Type B pancreatic cell (in vitro differentiated cells): ENCODE data around the gene ECEL1. TPM values are rescaled to one million over a fixed set of nuclear protein-coding genes. Genes with fewer than 3 reads are reported as not detected.

Source experiments
- DNase-seq: peaks from one replicate; pipeline ENCODE4 v3.0.0; 2021; ENCODE audit warnings: mixed read lengths; ENCODE audit not compliant: unreplicated experiment; ENCODE audit errors: extremely low spot score
- H3K27ac Mint-ChIP-seq: 2 replicates; pipeline ENCODE4 v1.8.0; 2021; ENCODE audit warnings: mild to moderate bottlenecking, mixed read lengths
- H3K27me3 Mint-ChIP-seq: 2 replicates; pipeline ENCODE4 v1.8.0; 2021; ENCODE audit warnings: mixed read lengths
- H3K36me3 Mint-ChIP-seq: 2 replicates; pipeline ENCODE4 v1.8.0; 2021; ENCODE audit warnings: mixed read lengths
- H3K4me1 Mint-ChIP-seq: one replicate; pipeline ENCODE4 v1.8.0; 2021; ENCODE audit warnings: mixed read lengths; ENCODE audit not compliant: unreplicated experiment
- H3K4me3 Mint-ChIP-seq: 2 replicates; pipeline ENCODE4 v1.8.0; 2021; ENCODE audit warnings: mild to moderate bottlenecking, mixed read lengths
- H3K9me3 Mint-ChIP-seq: 2 replicates; pipeline ENCODE4 v1.8.0; 2021; ENCODE audit warnings: mixed read lengths
- total RNA-seq: library from RNA; stranded (reverse); gene quantifications from 2 replicates; pipeline ENCODE4 v1.2.1, GENCODE V29; 2021; ENCODE audit warnings: low replicate concordance
- TF ChIP-seq, protein P1 (sequence below): fragments of 200-600 bp; sonication (generic); conservative IDR thresholded peaks from 2 replicates; pipeline ENCODE4 v1.5.0; 2021; ENCODE audit warnings: antibody characterized with exemption, mild to moderate bottlenecking

The ECEL1 gene
- total RNA-seq, 1 donor from 2014 or later: 7.8 TPM

DNA sequence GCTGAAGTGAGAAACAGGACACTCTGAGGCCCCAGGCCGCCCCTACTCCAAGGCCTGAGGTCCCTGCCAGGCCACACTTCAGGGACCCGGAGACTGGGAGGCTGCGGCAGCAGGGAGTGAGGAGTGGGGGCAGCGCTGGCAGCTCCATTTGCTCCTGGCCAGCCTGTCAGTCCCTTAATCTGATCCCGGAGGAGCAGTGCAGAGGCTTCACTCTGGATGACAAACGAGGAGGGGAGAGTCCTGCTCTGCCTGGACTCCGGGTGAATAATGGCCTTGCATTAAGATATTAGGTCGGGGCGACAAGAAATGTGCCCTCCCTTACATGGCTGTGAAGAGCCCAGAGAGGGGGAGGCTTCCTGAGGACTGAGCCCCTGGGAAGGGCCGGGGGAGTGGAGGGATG is 18.2 kb upstream of the ECEL1 start:
- no peak for DNase-seq
- Mint-ChIP-seq H3K9me3 (no peaks in the 10 kb centered on the region), H3K36me3 (no peaks in the 10 kb centered on the region), H3K4me1 (peaks cover 9% of the 10 kb centered on the region), H3K27ac (no peak overlapping the region), H3K27me3 (peaks cover 67% of the 10 kb centered on the region), H3K4me3 (no peak overlapping the region)
- TF ChIP-seq, protein P1, sequence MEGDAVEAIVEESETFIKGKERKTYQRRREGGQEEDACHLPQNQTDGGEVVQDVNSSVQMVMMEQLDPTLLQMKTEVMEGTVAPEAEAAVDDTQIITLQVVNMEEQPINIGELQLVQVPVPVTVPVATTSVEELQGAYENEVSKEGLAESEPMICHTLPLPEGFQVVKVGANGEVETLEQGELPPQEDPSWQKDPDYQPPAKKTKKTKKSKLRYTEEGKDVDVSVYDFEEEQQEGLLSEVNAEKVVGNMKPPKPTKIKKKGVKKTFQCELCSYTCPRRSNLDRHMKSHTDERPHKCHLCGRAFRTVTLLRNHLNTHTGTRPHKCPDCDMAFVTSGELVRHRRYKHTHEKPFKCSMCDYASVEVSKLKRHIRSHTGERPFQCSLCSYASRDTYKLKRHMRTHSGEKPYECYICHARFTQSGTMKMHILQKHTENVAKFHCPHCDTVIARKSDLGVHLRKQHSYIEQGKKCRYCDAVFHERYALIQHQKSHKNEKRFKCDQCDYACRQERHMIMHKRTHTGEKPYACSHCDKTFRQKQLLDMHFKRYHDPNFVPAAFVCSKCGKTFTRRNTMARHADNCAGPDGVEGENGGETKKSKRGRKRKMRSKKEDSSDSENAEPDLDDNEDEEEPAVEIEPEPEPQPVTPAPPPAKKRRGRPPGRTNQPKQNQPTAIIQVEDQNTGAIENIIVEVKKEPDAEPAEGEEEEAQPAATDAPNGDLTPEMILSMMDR: no peak

DNA sequence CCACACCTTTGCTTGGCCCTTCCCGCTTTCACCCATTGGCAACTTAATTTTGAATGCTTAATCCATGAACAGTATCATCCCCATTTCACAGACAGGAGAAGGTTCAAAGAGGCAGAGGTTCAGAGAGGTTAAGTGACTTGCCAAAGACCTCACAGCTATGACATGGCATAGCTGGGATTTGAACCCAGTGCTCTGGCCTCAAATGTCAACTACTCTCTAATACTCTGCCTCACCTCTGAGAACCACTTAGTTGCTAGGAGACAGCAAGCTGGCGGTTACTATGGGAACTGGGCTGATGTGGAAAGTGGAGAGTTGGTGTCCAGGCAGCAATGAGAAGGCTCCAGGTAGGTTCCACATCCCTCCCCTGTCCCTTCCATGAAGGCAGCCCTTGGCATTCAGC is 16.8 kb upstream of the ECEL1 start:
- no peak for DNase-seq
- peaks cover 9% of the 10 kb centered on the region for H3K4me1 Mint-ChIP-seq
- peak overlapping the region; percentile 50 for H3K27ac Mint-ChIP-seq
- H3K36me3 Mint-ChIP-seq: no peaks in the 10 kb centered on the region
- H3K27me3 Mint-ChIP-seq: peaks cover 65% of the 10 kb centered on the region
- H3K4me3 Mint-ChIP-seq: no peak overlapping the region
- TF ChIP-seq, protein P1: no peak
- no peaks in the 10 kb centered on the region for H3K9me3 Mint-ChIP-seq

DNA sequence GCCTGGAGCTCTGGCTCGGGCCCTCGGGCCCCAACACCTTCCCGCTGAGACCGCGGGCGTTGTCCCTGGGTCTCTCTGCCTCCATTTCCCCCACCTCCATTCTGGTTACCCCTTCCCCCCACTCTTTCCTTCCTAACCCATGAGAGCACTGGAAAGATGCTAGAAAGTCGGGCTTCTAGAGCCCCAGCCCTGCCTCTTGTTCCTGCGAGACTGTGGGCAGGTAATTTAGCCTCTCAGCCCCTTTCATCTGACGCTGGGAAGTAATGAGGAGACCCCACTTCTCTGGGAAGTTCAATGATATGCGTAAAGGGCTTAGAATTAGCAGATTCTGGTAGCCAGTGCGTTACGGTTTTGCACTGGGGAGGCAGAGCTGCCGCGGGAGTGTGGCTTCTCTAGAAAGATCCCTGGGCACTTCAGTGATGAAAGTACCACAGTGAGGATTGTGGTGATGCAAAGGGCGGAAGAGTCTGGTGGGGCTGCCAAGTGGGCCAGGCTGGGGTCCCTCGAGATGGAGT is 16.2 kb upstream of the ECEL1 start:
- H3K36me3 Mint-ChIP-seq: no peaks in the 10 kb centered on the region
- no peak for DNase-seq
- TF ChIP-seq, protein P1: no peak
- peaks cover 65% of the 10 kb centered on the region for H3K27me3 Mint-ChIP-seq
- H3K9me3 Mint-ChIP-seq: no peaks in the 10 kb centered on the region
- peaks cover 9% of the 10 kb centered on the region for H3K4me1 Mint-ChIP-seq
- peak overlapping the region; percentile 66 for H3K4me3 Mint-ChIP-seq
- peak overlapping the region; percentile 50 for H3K27ac Mint-ChIP-seq

DNA sequence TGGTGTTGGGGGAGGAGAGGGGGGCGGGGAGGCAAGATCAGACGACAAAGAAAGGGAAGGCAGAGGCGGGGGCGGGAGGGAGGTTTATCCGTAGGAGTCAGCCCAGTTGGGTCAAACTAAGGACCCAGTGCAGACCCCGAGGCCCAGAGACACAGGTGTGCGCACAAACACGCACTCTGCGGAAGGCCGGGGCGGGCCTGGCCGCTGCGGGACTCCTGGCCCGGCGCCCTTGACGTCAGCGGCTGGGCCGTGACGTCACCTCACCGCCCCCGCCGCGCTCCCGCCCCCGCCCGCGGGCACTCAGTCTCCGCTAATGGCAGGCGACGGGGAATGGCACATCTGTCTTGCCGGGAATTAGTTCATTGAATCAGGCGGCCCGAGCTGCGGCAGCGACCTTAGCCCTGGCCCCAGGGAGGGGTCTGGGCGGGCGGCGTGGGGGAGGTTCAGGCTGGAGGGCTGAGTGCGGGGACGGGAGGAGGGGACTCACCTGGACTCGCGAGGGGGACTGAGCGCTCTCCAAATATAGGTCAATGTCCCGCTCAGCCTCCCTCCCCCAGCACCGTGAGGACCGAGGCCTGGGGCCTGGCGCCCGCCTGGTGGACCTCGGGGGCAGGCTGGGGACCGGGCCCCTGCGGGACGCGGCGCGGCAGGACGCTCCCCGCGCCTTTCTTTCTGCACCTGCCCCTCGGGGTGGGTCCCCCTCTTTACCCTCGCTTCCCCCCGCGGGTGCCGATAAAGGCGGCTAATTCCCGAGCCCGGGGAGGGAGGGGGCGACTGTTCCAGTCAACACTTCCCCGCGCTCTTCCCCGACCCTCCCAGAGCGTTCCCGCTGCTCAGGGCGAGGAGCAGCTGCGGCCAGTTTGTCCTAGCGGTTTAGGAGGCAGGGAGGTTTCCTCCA is 15.5 kb upstream of the ECEL1 start:
- H3K27me3 Mint-ChIP-seq: peaks cover 67% of the 10 kb centered on the region
- H3K27ac Mint-ChIP-seq: peak overlapping the region; percentile 61
- H3K4me1 Mint-ChIP-seq: peaks cover 9% of the 10 kb centered on the region
- H3K36me3 Mint-ChIP-seq: no peaks in the 10 kb centered on the region
- no peaks in the 10 kb centered on the region for H3K9me3 Mint-ChIP-seq
- peak overlapping the region; percentile 66 for H3K4me3 Mint-ChIP-seq
- DNase-seq: no peak
- TF ChIP-seq, protein P1: no peak

DNA sequence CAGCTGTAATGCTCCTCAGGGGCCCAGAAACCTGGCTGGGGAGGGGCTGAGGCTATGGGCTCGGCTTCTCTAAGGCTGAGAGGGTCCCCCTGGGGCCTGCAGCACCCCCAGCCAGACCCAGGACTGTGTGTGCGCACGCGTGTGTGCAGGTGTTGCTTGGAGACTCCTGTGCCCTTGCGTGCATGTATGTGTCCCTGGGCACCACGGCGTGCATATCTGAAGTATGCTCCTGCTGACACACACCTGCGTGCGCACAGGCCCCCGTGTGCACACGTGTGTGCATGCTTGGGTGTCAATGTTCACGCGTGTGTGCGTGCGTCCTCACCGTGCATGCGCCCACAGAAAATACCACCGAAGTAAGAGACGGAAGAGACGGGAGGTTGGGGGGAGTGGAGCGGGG is 14.9 kb upstream of the ECEL1 start:
- H3K27me3 Mint-ChIP-seq: peaks cover 62% of the 10 kb centered on the region
- no peaks in the 10 kb centered on the region for H3K9me3 Mint-ChIP-seq
- TF ChIP-seq, protein P1: no peak
- no peaks in the 10 kb centered on the region for H3K36me3 Mint-ChIP-seq
- H3K4me3 Mint-ChIP-seq: peak overlapping the region; percentile 84
- no peak for DNase-seq
- H3K4me1 Mint-ChIP-seq: peaks cover 9% of the 10 kb centered on the region
- H3K27ac Mint-ChIP-seq: peak overlapping the region; percentile 61
